CD4-positive, alpha-beta T cell treated with Interleukin-12 subunit alpha and Interleukin-12 subunit beta, for 1 hour (primary cell): ENCODE data around the gene CARS2.
"Not testable (repeated sequence)": the region's sequence is repeated elsewhere in the genome, so short reads cannot be mapped to it uniquely, and the experiment has no call there.

Source experiments
- DNase-seq: peaks from one replicate; pipeline ENCODE4 v3.0.0-alpha.2; 2020

Gene CARS2

GRCh38 chr13:110705356-110705825 is 525 bp downstream of the CARS2 start:
- DNase-seq = no peak

GRCh38 chr13:110702591-110703526 is 3.1 kb downstream of the CARS2 start:
- no peak for DNase-seq

GRCh38 chr13:110702089-110702488 is 3.8 kb downstream of the CARS2 start:
- no peak for DNase-seq

GRCh38 chr13:110701061-110701460 is 4.9 kb downstream of the CARS2 start:
- DNase-seq = not testable (repeated sequence)

- DNase-seq = no peak
Observed at GRCh38 chr13:110700641-110701040, 5.3 kb downstream of the CARS2 start.

GRCh38 chr13:110700186-110700585 is 5.7 kb downstream of the CARS2 start:
- no peak for DNase-seq

- DNase-seq = no peak
Observed at GRCh38 chr13:110699148-110700145, 6.5 kb downstream of the CARS2 start.

- no peak for DNase-seq
Observed at GRCh38 chr13:110698689-110699088, 7.2 kb downstream of the CARS2 start.

GRCh38 chr13:110697842-110698241 is 8.1 kb downstream of the CARS2 start:
- no peak for DNase-seq

GRCh38 chr13:110696776-110697175 is 9.1 kb downstream of the CARS2 start:
- DNase-seq = no peak

GRCh38 chr13:110695774-110696173 is 10.1 kb downstream of the CARS2 start:
- not testable (repeated sequence) for DNase-seq

- DNase-seq = no peak
Observed at GRCh38 chr13:110690516-110690915, 15.4 kb downstream of the CARS2 start.

- no peak for DNase-seq
Observed at GRCh38 chr13:110689711-110690110, 16.2 kb downstream of the CARS2 start.

- no peak for DNase-seq
Observed at GRCh38 chr13:110689041-110689440, 16.9 kb downstream of the CARS2 start.

- no peak for DNase-seq
Observed at GRCh38 chr13:110687736-110688135, 18.2 kb downstream of the CARS2 start.

GRCh38 chr13:110685305-110686020 is 20.5 kb downstream of the CARS2 start:
- no peak for DNase-seq

- DNase-seq = no peak
Observed at GRCh38 chr13:110684388-110685056, 21.4 kb downstream of the CARS2 start.

GRCh38 chr13:110683921-110684320 is 22.0 kb downstream of the CARS2 start:
- no peak for DNase-seq

- DNase-seq = peak; percentile 37
Observed at GRCh38 chr13:110683203-110683883, 22.6 kb downstream of the CARS2 start.

GRCh38 chr13:110682746-110683145 is 23.2 kb downstream of the CARS2 start:
- no peak for DNase-seq

GRCh38 chr13:110681868-110682550 is 23.9 kb downstream of the CARS2 start:
- DNase-seq = no peak
